ENCODE measurements around the gene CSPG4.
A peak's percentile ranks its signal among the peaks of the same experiment; 100 is the strongest.
"Not testable (repeated sequence)": the region's sequence is repeated elsewhere in the genome, so short reads cannot be mapped to it uniquely, and the experiment has no call there.

CSPG4 gene

GRCh38 chr15:75703440-75704262, 9.0 kb downstream of the CSPG4 start:
- not testable (repeated sequence) for DNase-seq

GRCh38 chr15:75702436-75702835, 10.2 kb downstream of the CSPG4 start:
- DNase-seq, result no peak

GRCh38 chr15:75701071-75702003, 11.3 kb downstream of the CSPG4 start:
- DNase-seq, result not testable (repeated sequence)

- DNase-seq, result not testable (repeated sequence)
Measured at GRCh38 chr15:75699961-75700874, 12.4 kb downstream of the CSPG4 start.

GRCh38 chr15:75699517-75699916, 13.1 kb downstream of the CSPG4 start:
- DNase-seq, result not testable (repeated sequence)

- DNase-seq, result not testable (repeated sequence)
Measured at GRCh38 chr15:75697974-75698747, 14.5 kb downstream of the CSPG4 start.

- no peak for DNase-seq
Measured at GRCh38 chr15:75697523-75697922, 15.1 kb downstream of the CSPG4 start.

- no peak for DNase-seq
Measured at GRCh38 chr15:75696854-75697259, 15.8 kb downstream of the CSPG4 start.

GRCh38 chr15:75696311-75696720, 16.3 kb downstream of the CSPG4 start:
- DNase-seq, result no peak

GRCh38 chr15:75695634-75696310, 16.9 kb downstream of the CSPG4 start:
- DNase-seq, result no peak

GRCh38 chr15:75695220-75695619, 17.4 kb downstream of the CSPG4 start:
- DNase-seq, result no peak

GRCh38 chr15:75694241-75695182, 18.1 kb downstream of the CSPG4 start:
- peak; percentile 21 for DNase-seq

- DNase-seq, result no peak
Measured at GRCh38 chr15:75693501-75694240, 19.0 kb downstream of the CSPG4 start.

GRCh38 chr15:75693028-75693427, 19.6 kb downstream of the CSPG4 start:
- DNase-seq, result not testable (repeated sequence)

GRCh38 chr15:75692311-75692710, 20.3 kb downstream of the CSPG4 start:
- DNase-seq, result not testable (repeated sequence)

GRCh38 chr15:75689429-75689828, 23.2 kb downstream of the CSPG4 start:
- DNase-seq, result not testable (repeated sequence)

GRCh38 chr15:75688831-75689230, 23.8 kb downstream of the CSPG4 start:
- no peak for DNase-seq

GRCh38 chr15:75688278-75688557, 24.4 kb downstream of the CSPG4 start:
- DNase-seq, result no peak
